ENCODE measurements around the gene KCNK17.

The KCNK17 gene, protein sequence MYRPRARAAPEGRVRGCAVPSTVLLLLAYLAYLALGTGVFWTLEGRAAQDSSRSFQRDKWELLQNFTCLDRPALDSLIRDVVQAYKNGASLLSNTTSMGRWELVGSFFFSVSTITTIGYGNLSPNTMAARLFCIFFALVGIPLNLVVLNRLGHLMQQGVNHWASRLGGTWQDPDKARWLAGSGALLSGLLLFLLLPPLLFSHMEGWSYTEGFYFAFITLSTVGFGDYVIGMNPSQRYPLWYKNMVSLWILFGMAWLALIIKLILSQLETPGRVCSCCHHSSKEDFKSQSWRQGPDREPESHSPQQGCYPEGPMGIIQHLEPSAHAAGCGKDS

DNA sequence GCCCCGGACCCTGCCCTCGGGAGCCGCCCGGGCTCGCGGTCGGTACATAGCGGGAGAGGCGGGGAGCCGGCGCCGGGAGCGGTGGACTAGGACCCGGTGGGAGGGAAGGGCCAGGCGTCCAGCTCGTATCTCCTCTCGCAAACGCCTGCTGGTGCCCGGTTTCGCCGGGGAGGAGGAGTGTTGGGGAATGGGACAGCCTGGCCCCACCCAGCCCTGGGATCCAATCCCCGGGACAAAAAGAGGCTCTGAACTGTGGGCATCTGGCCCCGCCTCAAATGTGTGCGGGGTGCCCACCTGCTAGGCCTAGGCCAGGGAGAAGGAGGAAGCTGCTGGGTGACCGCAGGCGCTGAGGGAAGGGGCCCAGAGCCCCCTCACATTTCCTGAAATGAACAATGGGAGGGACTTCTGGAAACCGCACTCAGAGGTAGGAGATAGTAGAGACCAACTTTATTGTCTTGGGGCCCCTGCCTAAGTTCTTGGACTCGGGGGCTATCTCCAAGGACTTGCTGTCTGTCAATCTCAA is at the start of gene KCNK17:
TSS of gene KCNK17 (minus strand) at position 147 of the 523 bp plus-strand sequence. CDS start at position 48, 99 bp downstream.
- DNase-seq (ENCODE audit: insufficient read length, low spot score) (no peak), FAIRE-seq (no peak)

DNA sequence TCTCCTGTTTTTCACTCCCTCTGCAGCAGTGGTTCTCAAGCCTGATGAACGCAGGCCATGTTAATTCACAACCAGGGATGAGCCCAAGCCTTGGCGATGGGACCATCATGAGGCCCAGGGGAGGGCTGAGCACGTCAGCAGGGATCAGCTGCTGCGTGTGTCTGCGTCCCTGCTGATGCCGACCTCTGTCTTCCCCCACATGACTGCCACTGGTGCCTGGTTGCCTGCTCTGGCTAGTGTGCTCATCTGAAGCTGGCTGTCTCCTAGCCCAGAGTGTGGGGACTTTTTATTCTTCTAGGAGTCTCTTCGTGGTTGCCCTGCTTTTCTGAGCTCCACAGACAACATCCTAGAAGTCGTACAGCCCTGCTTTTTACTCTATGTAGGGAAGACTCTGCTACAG is 49.1 kb upstream of the KCNK17 start:
- FAIRE-seq (no peak), DNase-seq (ENCODE audit: insufficient read length, low spot score) (no peak)

GRCh38 chr6:39362487-39362865 is 48.3 kb upstream of the KCNK17 start:
- DNase-seq (ENCODE audit: insufficient read length, low spot score) (peak; percentile 48), FAIRE-seq (no peak)

DNA sequence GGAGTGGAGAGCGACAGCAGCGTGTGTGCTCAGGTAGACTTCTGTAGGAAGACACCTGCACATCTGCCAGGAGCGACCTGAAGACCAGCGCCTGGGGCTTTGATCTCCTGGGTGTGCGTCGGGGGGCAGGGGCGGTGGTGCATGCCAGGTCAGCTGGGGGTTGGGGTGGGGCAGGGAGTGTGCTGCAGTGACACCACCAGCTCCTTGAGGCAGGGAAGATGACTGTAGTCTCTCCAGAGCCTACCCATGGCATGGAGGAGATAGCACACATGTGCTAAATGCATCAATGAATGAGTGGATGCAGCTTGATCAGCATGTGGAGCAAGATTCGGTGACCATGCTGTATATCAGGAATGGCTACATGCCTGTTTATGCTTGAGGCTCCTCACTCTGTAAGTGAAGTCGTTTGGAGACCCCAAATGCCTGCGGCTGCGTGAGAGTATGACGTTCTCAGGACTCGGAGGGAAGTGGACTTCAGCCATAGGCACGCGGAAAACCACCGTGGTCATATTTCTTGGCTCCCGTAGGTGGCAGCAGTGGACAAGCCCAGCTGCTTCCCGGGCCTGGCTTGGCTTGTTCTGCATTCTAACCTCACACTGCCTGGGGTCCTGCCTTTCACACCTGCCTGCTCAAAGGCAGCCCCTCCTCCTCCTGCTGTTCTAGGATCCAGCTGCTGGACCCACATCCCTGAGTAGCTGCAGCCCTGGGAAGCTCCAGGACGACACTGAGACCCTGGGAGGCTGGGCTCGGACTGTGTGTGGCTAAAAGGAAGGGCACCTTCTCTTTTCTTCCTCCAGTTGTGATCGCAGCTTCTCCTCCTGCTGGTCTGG is 47.7 kb upstream of the KCNK17 start:
- DNase-seq (ENCODE audit: insufficient read length, low spot score), result peak; percentile 69

DNA sequence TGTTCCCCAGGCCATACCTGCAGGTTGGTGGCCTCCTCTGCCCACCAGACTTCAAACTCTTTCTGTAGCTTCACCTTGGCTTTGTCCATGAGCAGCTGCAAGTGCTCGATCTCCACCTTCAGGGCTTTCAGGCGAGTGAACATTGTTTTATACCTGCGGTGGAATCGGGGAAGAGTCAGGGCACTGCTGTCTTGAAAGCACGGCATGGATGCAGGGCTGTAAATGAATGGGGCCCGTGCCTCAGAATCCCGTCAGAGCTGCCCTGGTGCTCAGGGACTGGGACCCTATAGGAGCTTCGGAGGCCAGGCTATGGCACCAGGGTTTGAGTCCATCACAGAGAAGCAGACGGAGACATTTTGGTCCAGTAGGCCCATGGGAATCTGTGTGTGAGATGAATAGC is 46.2 kb upstream of the KCNK17 start:
- no peak for FAIRE-seq
- no peak for DNase-seq (ENCODE audit: insufficient read length, low spot score)

More for the DNA sequence above, 47.7 kb upstream of the KCNK17 start:
- peak; percentile 73 for FAIRE-seq

DNA sequence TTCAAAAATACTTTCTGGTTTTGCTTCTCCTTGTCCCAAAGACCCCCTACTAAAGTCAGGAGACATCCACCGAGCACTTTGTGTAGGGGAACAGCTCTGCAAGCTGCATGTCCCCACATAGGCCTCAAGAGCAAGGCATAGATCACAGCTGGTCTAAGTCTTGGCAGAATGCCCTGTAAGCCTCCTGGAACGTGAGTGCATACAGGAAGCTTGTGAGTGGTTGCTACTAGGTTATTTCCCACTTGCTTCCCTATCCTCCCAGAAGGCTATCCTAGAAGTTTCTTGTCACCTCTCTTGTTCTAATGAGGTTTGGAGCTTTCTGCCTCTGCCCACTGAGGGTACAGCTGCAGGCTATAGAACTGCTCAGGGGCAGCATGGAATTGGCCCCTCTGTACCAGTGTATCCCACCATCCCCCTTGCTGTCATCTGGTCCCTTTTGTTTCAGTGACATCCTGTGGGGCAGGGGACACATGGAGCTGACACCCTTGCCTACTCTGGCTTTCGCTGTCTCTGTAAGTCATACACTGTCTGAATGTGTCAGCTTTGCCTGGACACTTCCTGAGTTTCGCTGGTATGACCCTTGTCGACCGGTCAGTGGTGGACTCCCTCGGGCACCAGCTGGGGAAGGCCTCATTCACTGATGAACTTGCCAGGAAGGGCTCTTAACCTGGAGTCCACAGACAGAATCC is 43.9 kb upstream of the KCNK17 start:
- FAIRE-seq (peak; percentile 33), DNase-seq (ENCODE audit: insufficient read length, low spot score) (no peak)

- FAIRE-seq (no peak), DNase-seq (ENCODE audit: insufficient read length, low spot score) (no peak)
These were observed 39.6 kb upstream of the KCNK17 start for GRCh38 chr6:39353698-39354315.

DNA sequence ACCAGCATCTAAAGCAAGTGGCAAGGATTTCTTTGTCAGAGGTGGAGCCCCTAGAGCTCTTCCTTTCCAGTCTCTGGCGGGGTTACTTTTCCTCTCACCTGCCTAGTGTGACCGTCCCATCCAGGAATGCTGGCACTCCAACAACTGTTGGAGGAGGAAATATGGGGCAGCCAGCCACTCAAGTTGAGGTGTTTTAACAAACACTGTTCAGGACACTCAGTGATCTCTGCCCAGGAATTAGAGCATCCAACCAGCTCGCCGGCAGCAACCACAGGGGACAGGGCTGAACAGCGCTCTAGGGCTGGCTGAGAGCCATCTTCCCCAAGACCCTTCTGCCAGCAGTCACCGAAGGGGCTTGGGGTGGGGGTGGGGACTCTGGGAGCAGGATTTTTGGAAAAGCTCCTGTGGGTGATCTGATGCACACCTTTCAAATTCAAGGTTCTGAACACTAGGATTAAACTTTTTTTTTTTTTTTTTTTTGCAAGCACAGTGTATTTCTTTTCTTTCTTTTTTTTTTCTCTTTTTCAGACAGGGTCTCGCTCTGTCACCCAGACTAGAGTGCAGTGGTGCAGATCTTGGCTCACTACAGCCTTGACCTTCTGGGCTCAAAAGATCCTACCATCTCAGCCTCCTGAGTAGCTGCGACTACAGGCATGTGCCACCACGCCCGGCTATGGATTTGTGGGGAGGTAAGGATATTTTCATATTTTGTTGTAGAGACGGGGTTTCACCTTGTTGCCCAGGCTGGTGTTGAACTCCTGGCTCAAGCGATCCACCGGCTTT is 36.7 kb upstream of the KCNK17 start:
- DNase-seq (ENCODE audit: insufficient read length, low spot score) (no peak), FAIRE-seq (no peak)

DNA sequence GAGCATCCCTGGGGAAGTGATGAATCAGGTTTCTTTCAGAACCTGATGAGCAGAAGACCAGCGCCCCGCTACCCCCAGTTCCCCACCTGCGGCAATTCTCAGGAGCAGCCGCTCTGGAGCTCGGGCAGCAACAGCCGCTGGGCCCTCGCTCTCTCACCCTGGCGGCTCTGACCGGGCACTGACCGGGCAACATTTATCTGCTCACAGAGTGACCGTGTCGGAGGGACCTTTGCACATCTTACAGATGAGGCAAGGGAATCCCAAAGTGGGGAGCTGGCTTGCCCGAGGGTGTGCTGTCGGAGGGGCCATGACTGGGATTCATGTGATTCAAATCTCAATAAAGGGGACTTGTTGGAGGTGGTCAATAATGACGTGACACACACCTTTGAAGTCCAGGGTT is 34.5 kb upstream of the KCNK17 start:
- FAIRE-seq (no peak), DNase-seq (ENCODE audit: insufficient read length, low spot score) (no peak)

DNA sequence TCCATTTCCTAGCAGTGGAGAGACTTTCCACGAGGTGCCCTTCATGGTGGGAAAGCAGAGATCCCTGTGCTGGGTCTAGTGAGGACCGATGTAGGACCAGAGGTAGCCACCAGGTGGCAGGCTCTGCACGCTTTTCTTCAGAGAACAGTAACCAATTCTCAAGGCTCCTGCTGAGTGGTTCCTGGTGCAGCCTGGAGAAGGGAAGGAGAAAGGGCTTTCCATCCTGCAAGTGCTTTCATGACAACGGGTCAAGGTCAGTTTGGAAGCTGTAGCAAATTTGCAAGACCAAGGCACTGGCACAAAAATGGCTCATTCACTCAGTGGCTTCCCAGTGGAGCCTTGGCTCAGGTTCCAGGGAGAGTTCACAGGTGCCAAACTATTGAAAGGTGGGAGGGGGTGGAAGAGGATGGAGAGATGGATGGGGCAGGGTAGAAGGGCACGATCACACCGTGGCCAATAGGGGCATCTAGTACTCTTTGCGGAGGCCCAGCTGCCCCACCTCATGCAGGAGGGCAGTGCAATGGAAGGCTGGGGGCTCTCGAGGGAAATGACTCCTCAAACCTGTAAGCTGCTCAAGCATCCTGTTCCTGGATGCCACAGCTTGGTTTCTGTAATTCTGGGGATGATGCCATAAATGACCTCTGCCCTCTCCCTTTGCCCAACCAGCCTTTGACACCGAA is 33.8 kb upstream of the KCNK17 start:
- DNase-seq (ENCODE audit: insufficient read length, low spot score), result peak; percentile 83
- FAIRE-seq, result no peak

GRCh38 chr6:39347206-39347605 is 33.0 kb upstream of the KCNK17 start:
- FAIRE-seq (peak; percentile 40), DNase-seq (ENCODE audit: insufficient read length, low spot score) (no peak)

GRCh38 chr6:39344821-39345280 is 30.6 kb upstream of the KCNK17 start:
- DNase-seq (ENCODE audit: insufficient read length, low spot score) (no peak), FAIRE-seq (no peak)

DNA sequence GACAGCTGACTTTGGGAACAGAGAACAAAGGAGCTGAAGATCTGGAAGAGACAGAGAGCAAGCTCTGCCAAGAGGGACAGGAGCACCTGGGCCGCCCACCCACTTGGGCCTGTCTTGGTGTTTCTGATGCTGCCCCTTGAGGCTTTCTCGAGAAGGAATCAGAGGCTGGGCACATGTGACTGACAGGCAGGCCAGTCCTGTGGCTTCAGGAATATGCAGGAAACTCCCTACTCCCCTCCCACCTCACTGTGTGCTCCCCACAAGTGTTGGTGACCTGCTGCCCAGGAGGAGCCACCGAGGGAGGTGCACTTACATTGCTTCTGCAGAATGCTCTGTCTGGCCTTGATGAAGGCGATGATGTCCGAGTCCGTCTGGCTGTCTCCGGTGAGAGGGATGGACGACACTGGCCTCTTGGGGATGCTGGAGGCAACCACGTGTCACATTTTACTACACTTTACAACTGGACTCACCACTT is 29.2 kb upstream of the KCNK17 start:
- FAIRE-seq (no peak), DNase-seq (ENCODE audit: insufficient read length, low spot score) (no peak)

DNA sequence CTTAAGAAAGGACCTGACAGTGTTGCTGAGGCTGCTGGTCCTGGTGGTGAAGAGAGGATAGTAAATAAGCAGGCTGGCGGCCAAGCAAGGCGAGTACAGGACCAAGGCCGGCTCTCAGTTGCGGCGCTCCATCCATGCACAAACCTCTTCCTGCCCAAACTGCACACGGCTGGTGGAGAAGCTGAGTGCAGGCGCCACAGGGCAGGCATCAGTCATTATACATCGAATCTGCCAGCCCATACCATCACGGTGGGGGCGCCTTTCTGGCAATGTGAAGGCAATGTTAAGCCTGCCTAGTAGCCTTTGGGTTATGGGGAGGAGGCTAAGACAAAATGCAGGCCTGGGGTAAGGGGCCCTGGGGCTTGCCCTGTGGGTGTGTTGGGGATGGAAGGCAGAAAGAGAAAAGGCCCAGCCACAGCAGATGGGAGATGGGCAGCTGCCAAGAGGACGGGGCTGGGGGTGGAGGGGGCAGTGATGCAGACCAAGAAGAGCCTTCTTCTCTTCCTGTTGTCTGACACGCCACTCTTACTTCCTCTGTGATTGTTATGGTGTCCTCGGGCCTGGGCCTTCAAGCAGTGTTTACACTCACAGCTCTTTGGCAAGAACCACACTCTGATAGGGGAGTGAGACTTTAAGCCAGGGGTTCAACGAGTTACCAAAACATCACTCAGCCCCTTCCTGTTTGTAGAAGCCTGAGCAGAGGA is 28.6 kb upstream of the KCNK17 start:
- DNase-seq (ENCODE audit: insufficient read length, low spot score) (no peak), FAIRE-seq (no peak)

- FAIRE-seq (no peak), DNase-seq (ENCODE audit: insufficient read length, low spot score) (no peak)
These were observed 27.7 kb upstream of the KCNK17 start for GRCh38 chr6:39341937-39342336.

DNA sequence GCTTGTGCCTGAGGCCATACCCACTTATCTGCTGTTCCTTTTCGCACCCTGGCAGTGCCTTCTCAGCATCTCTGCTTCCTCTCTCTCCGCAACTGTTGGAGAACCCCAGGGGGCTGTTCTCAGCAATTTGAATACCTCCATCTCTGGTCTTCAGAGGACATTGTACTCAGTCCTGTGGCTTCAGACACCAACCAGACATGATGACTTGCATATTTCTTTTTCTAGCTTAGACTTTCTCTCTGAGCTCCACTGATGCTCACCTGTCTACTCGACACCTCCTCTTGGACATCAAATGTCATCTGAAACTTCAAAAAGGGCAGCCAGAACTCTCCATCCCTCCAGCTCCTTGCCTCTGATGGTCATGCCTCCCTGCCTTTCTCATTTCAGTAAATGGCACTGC is 27.1 kb upstream of the KCNK17 start:
- no peak for FAIRE-seq

GRCh38 chr6:39339868-39340550 is 25.8 kb upstream of the KCNK17 start:
- FAIRE-seq, result no peak
- DNase-seq (ENCODE audit: insufficient read length, low spot score), result no peak

More for the DNA sequence above, 27.1 kb upstream of the KCNK17 start:
- no peak for DNase-seq (ENCODE audit: insufficient read length, low spot score)

All from HTR-8/SVneo (cell line).